H9 (cell line): ENCODE data around the gene MYT1. TPM values are rescaled to one million over a fixed set of nuclear protein-coding genes. Genes with fewer than 3 reads are reported as not detected.
"Not testable (repeated sequence)": the region's sequence is repeated elsewhere in the genome, so short reads cannot be mapped to it uniquely, and the experiment has no call there.

Experiments
- DNase-seq: peaks from one replicate; pipeline ENCODE4 v3.0.0-alpha.2; 2017
- H2AFZ ChIP-seq: one replicate; pipeline ENCODE4 v1.6.1; 2013; ENCODE audit warnings: mild to moderate bottlenecking, low read length, control low read depth, moderate library complexity
- H2AK5ac ChIP-seq: 2 replicates; pipeline ENCODE4 v1.6.1; 2013; ENCODE audit warnings: low read length, control low read depth, mixed read lengths; ENCODE audit not compliant: insufficient read length
- H2BK120ac ChIP-seq: one replicate; pipeline ENCODE4 v1.6.1; 2013; ENCODE audit warnings: low read depth, mild to moderate bottlenecking, low read length, control low read depth, inconsistent platforms; ENCODE audit not compliant: poor library complexity, severe bottlenecking
- H2BK12ac ChIP-seq: 2 replicates; pipeline ENCODE4 v1.6.1; 2013; ENCODE audit warnings: low read length, control low read depth, mixed read lengths, low read depth; ENCODE audit not compliant: insufficient read length
- H2BK15ac ChIP-seq: 2 replicates; pipeline ENCODE4 v1.6.1; 2013; ENCODE audit warnings: low read depth, low read length, control low read depth
- H2BK20ac ChIP-seq: one replicate; pipeline ENCODE4 v1.6.1; 2013; ENCODE audit warnings: low read depth, mild to moderate bottlenecking, low read length, control low read depth, inconsistent platforms; ENCODE audit not compliant: poor library complexity, severe bottlenecking
- H2BK5ac ChIP-seq: 2 replicates; pipeline ENCODE4 v1.6.1; 2013; ENCODE audit warnings: low read length, control low read depth, mixed read lengths; ENCODE audit not compliant: insufficient read length
- H3K14ac ChIP-seq: 2 replicates; pipeline ENCODE4 v1.6.1; 2013; ENCODE audit warnings: low read length, control low read depth; ENCODE audit not compliant: insufficient read depth
- H3K18ac ChIP-seq: 2 replicates; pipeline ENCODE4 v1.6.1; 2013; ENCODE audit warnings: low read depth, mild to moderate bottlenecking, mixed read lengths, low read length, control low read depth; ENCODE audit not compliant: insufficient read length
- H3K23ac ChIP-seq: 2 replicates; pipeline ENCODE4 v1.6.1; 2013; ENCODE audit warnings: low read length, control low read depth, mixed read lengths, low read depth; ENCODE audit not compliant: insufficient read length
- H3K23me2 ChIP-seq: 2 replicates; pipeline ENCODE4 v1.6.1; 2013; ENCODE audit warnings: low read depth, mild to moderate bottlenecking, mixed read lengths, low read length, control low read depth; ENCODE audit not compliant: insufficient read length, poor library complexity, severe bottlenecking
- H3K27ac ChIP-seq: 2 replicates; pipeline ENCODE4 v1.5.1; 2013; ENCODE audit warnings: low read length, control low read depth, mixed read lengths, low read depth; ENCODE audit not compliant: insufficient read length
- H3K27me3 ChIP-seq: 2 replicates; pipeline ENCODE4 v1.6.1; 2013; ENCODE audit warnings: low read length, control low read depth, inconsistent platforms; ENCODE audit not compliant: insufficient read depth
- H3K4ac ChIP-seq: 2 replicates; pipeline ENCODE4 v1.6.1; 2013; ENCODE audit warnings: low read depth, mild to moderate bottlenecking, control low read depth, inconsistent platforms, low read length, moderate library complexity
- H3K4me1 ChIP-seq: 2 replicates; pipeline ENCODE4 v1.6.1; 2013; ENCODE audit warnings: low read length, control low read depth, inconsistent platforms; ENCODE audit not compliant: insufficient read depth
- H3K4me2 ChIP-seq: 2 replicates; pipeline ENCODE4 v1.6.1; 2013; ENCODE audit warnings: low read length, control low read depth, mixed read lengths; ENCODE audit not compliant: insufficient read length, insufficient read depth
- H3K56ac ChIP-seq: 2 replicates; pipeline ENCODE4 v1.6.1; 2013; ENCODE audit warnings: low read depth, mild to moderate bottlenecking, mixed read lengths, low read length, control low read depth; ENCODE audit not compliant: insufficient read length
- H3K79me1 ChIP-seq: 2 replicates; pipeline ENCODE4 v1.6.1; 2013; ENCODE audit warnings: low read depth, mild to moderate bottlenecking, moderate library complexity, low read length, control low read depth, inconsistent platforms; ENCODE audit not compliant: insufficient read depth, poor library complexity, severe bottlenecking
- H3K79me2 ChIP-seq: 2 replicates; pipeline ENCODE4 v1.6.1; 2013; ENCODE audit warnings: low read length, control low read depth, inconsistent platforms; ENCODE audit not compliant: insufficient read depth
- H3K9ac ChIP-seq: 2 replicates; pipeline ENCODE4 v1.6.1; 2013; ENCODE audit warnings: low read length, control low read depth, mixed read lengths; ENCODE audit not compliant: insufficient read length; ENCODE audit errors: extremely low read depth
- H3K9me3 ChIP-seq: one replicate; pipeline ENCODE4 v1.6.1; 2013; ENCODE audit warnings: low read depth, low read length, inconsistent platforms; ENCODE audit not compliant: control insufficient read depth
- H3T11ph ChIP-seq: one replicate; pipeline ENCODE4 v1.6.1; 2013; ENCODE audit warnings: mild to moderate bottlenecking, low read length, control low read depth, inconsistent platforms
- H4K20me1 ChIP-seq: one replicate; pipeline ENCODE4 v1.6.1; 2013; ENCODE audit not compliant: control insufficient read depth, insufficient read length, insufficient read depth
- H4K5ac ChIP-seq: 2 replicates; pipeline ENCODE4 v1.6.1; 2013; ENCODE audit warnings: low read depth, mild to moderate bottlenecking, mixed read lengths, low read length, control low read depth; ENCODE audit not compliant: insufficient read length
- H4K8ac ChIP-seq: replicated peaks from 2 replicates; pipeline ENCODE4 v1.6.1; 2013; ENCODE audit warnings: low read length, control low read depth, mixed read lengths, low read depth; ENCODE audit not compliant: insufficient read length
- H4K91ac ChIP-seq: 2 replicates; pipeline ENCODE4 v1.6.1; 2013; ENCODE audit warnings: low read depth, mild to moderate bottlenecking, moderate library complexity, mixed read lengths, low read length, control low read depth; ENCODE audit not compliant: insufficient read length
- H3K27ac Mint-ChIP-seq, 3 experiments: 2 replicates in 2 of 3; 3 replicates in 1 of 3; pipeline ENCODE4 v1.8.0; 2020 to 2021; ENCODE audit warnings: mixed read lengths in 3 of 3, mild to moderate bottlenecking in 1 of 3, moderate library complexity in 1 of 3
- H3K27me3 Mint-ChIP-seq: 2 replicates; pipeline ENCODE4 v1.8.0; 2021; ENCODE audit warnings: low read depth, mild to moderate bottlenecking, moderate library complexity, mixed read lengths
- H3K36me3 Mint-ChIP-seq, 3 experiments: 2 replicates in 2 of 3; 3 replicates in 1 of 3; pipeline ENCODE4 v1.8.0; 2020 to 2021; ENCODE audit warnings: low read depth in 3 of 3, mixed read lengths in 3 of 3; ENCODE audit not compliant: insufficient read depth in 1 of 3
- H3K4me1 Mint-ChIP-seq, 2 experiments: 2 replicates each; pipeline ENCODE4 v1.8.0; 2020; ENCODE audit warnings: mixed read lengths in 2 of 2
- H3K4me3 Mint-ChIP-seq, 2 experiments: 2 replicates in 1 of 2; 3 replicates in 1 of 2; pipeline ENCODE4 v1.8.0; 2020 to 2021; ENCODE audit warnings: mild to moderate bottlenecking in 2 of 2, mixed read lengths in 2 of 2, moderate library complexity in 1 of 2
- H3K9me3 Mint-ChIP-seq, 2 experiments: 2 replicates in 1 of 2; 3 replicates in 1 of 2; pipeline ENCODE4 v1.8.0; 2020; ENCODE audit warnings: mild to moderate bottlenecking in 2 of 2, mixed read lengths in 2 of 2, moderate library complexity in 1 of 2
- WGBS: extraction: QIAGEN DNeasy Blood & Tissue Kit; methylation state at CpG from one replicate; pipeline ENCODE4 v1.1.7; 2013; ENCODE audit warnings: missing lambda C conversion rate, low lambda C conversion rate, mixed read lengths; ENCODE audit not compliant: insufficient read length; ENCODE audit errors: extremely low coverage; 5-methylcytosine and 5-hydroxymethylcytosine counted together
- total RNA-seq: library from RNA; stranded (reverse); gene quantifications from 2 replicates; pipeline ENCODE4 v1.2.1, GENCODE V29; 2021
- TF ChIP-seq, protein P1 (sequence below): fragments of 200-600 bp; sonication (generic); conservative IDR thresholded peaks from 3 replicates; pipeline ENCODE4 v1.8.0; 2021; ENCODE audit warnings: antibody characterized with exemption, mild to moderate bottlenecking

The MYT1 gene
- total RNA-seq, 1 experiment from 2014 or later, result 0.79 TPM

DNA sequence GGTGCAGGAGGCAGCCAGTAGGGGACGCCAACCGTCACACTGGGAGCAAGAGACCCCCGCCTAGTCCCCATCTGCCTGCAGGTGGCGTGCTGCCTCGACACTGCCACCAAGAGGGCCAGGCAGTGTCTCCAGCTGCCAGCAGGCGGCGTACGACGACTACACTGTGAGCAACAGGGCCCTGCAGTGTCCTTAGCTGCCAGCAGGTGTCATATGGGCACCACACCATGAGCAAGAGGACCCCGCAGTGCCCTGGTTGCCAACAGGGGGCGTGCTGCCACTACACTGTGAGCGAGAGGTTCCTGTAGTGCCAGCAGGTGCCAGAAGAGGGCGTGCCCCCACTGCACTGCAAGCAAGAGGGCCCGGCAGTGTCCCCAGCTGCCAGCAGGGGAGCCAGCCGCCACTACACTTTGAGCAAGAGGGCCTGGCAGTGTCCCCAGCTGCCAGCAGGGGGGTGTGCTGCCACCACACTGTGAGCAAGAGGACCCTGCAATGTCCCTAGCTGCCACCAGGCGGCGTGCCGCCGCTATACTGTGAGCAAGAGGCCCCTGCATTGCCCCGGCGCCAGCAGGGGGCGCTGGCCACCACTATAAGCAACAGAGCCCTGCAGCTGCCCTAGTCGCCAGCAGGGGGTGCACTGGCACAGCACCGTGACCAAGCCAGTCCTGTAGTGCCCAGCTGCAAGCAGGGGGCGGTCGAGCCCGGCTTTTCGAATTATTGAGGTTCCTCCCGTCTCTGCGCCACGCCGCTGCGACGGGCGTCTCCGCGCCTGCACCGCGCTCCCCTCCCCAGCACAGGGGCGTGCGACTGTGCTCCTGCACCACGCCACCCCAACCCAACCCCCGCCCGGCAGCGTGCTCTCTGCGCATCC is 121.6 kb downstream of the MYT1 start:
- H3T11ph ChIP-seq, H3K56ac ChIP-seq, H2AK5ac ChIP-seq, H3K23me2 ChIP-seq, H2BK15ac ChIP-seq, H3K27me3 Mint-ChIP-seq, H4K8ac ChIP-seq, H2BK5ac ChIP-seq, H4K91ac ChIP-seq, H3K27ac ChIP-seq, H3K4me1 ChIP-seq, H3K79me1 ChIP-seq, H2BK12ac ChIP-seq, H3K4me2 ChIP-seq, H3K27me3 ChIP-seq, H3K4me1 Mint-ChIP-seq, H3K4me3 Mint-ChIP-seq, H3K23ac ChIP-seq, H3K9ac ChIP-seq, H4K5ac ChIP-seq, H3K27ac Mint-ChIP-seq, H3K79me2 ChIP-seq, H3K4ac ChIP-seq, H4K20me1 ChIP-seq, H2AFZ ChIP-seq, H3K9me3 ChIP-seq, H3K14ac ChIP-seq, H3K18ac ChIP-seq, H2BK120ac ChIP-seq, H2BK20ac ChIP-seq: not testable (repeated sequence)
- Mint-ChIP-seq H3K36me3 (peaks cover 17 to 27% (median 23%) of the 10 kb centered on the region in 3 experiments), H3K9me3 (peaks cover 52 to 53% of the 10 kb centered on the region in 2 experiments)
- WGBS, result no CpG with 5 or more reads among the region's 46 CpGs
- TF ChIP-seq, protein P1, sequence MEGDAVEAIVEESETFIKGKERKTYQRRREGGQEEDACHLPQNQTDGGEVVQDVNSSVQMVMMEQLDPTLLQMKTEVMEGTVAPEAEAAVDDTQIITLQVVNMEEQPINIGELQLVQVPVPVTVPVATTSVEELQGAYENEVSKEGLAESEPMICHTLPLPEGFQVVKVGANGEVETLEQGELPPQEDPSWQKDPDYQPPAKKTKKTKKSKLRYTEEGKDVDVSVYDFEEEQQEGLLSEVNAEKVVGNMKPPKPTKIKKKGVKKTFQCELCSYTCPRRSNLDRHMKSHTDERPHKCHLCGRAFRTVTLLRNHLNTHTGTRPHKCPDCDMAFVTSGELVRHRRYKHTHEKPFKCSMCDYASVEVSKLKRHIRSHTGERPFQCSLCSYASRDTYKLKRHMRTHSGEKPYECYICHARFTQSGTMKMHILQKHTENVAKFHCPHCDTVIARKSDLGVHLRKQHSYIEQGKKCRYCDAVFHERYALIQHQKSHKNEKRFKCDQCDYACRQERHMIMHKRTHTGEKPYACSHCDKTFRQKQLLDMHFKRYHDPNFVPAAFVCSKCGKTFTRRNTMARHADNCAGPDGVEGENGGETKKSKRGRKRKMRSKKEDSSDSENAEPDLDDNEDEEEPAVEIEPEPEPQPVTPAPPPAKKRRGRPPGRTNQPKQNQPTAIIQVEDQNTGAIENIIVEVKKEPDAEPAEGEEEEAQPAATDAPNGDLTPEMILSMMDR, result peak; percentile 100
- peak; percentile 88 for DNase-seq

DNA sequence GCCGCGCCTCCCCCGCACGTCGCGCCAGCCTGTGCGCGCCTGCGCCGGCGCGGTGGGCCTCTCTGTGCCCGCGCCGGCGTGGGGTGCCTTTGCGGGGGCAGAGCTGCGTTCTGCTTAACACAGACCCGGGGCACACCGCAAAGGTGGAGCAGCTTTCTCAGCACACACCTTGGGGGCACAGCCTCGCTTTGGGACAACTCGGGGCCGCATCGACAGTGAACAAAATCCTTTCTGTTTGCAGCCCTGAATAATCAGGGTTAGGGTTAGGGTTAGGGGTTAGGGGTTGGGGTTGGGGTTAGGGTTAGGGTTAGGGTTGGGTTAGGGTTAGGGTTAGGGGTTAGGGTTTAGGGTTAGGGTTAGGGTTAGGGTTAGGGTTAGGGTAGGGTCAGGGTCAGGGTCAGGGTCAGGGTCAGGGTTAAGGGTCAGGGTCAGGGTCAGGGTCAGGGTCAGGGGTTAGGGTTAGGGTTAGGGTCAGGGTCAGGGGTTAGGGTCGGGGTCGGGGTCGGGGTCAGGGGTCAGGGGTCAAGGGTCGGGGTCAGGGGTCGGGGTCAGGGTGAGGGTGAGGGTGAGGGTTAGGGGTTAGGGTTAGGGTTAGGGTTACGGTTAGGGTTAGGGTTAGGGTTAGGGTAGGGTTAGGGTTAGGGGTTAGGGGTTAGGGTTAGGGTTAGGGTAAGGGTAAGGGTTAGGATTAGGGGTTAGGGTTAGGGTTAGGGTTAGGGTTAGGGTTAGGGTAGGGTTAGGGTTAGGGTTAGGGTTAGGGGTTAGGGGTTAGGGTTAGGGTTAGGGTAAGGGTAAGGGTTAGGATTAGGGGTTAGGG is 122.4 kb downstream of the MYT1 start:
- not testable (repeated sequence) for H2BK120ac ChIP-seq, H3K23ac ChIP-seq, H2AFZ ChIP-seq, H3K4me1 Mint-ChIP-seq, H2BK12ac ChIP-seq, H3K27ac Mint-ChIP-seq, H3K56ac ChIP-seq, H4K5ac ChIP-seq, H3K9me3 ChIP-seq, H3K4me1 ChIP-seq, H3K27me3 ChIP-seq, H2AK5ac ChIP-seq, H2BK20ac ChIP-seq, H3K27me3 Mint-ChIP-seq, H2BK5ac ChIP-seq, H3K4ac ChIP-seq, H2BK15ac ChIP-seq, H3K9ac ChIP-seq, H3K79me1 ChIP-seq, H4K8ac ChIP-seq, H3K14ac ChIP-seq, H4K20me1 ChIP-seq, H3T11ph ChIP-seq, H3K23me2 ChIP-seq, H4K91ac ChIP-seq, H3K4me3 Mint-ChIP-seq, DNase-seq, H3K18ac ChIP-seq, H3K79me2 ChIP-seq, H3K27ac ChIP-seq, H3K4me2 ChIP-seq
- H3K9me3 Mint-ChIP-seq, result peaks cover 44 to 46% of the 10 kb centered on the region in 2 experiments
- peaks cover 17 to 23% (median 21%) of the 10 kb centered on the region in 3 experiments for H3K36me3 Mint-ChIP-seq
- WGBS, result 100% methylated on average over 1 of the region's 30 CpGs
